ENCODE measurements around the gene PDCL2.
A peak's percentile ranks its signal among the peaks of the same experiment; 100 is the strongest.
"Not testable (repeated sequence)": the region's sequence is repeated elsewhere in the genome, so short reads cannot be mapped to it uniquely, and the experiment has no call there.

PDCL2 gene

GRCh38 chr4:55588160-55588559, 3.9 kb downstream of the PDCL2 start:
- DNase-seq (ENCODE audit: low spot score) = no peak

GRCh38 chr4:55582773-55583172, 9.3 kb downstream of the PDCL2 start:
- not testable (repeated sequence) for DNase-seq (ENCODE audit: low spot score)

- DNase-seq (ENCODE audit: low spot score) = no peak
Measured at GRCh38 chr4:55578341-55579010, 13.6 kb downstream of the PDCL2 start.

GRCh38 chr4:55575513-55575912, 16.5 kb downstream of the PDCL2 start:
- DNase-seq (ENCODE audit: low spot score) = no peak

GRCh38 chr4:55574252-55574651, 17.8 kb downstream of the PDCL2 start:
- DNase-seq (ENCODE audit: low spot score) = no peak

GRCh38 chr4:55571806-55572205, 20.2 kb downstream of the PDCL2 start:
- DNase-seq (ENCODE audit: low spot score) = no peak

GRCh38 chr4:55568905-55569504, 23.0 kb downstream of the PDCL2 start:
- DNase-seq (ENCODE audit: low spot score) = no peak

- no peak for DNase-seq (ENCODE audit: low spot score)
Measured at GRCh38 chr4:55561889-55562288, 30.2 kb downstream of the PDCL2 start.

- no peak for DNase-seq (ENCODE audit: low spot score)
Measured at GRCh38 chr4:55560096-55560495, 31.9 kb downstream of the PDCL2 start.

- DNase-seq (ENCODE audit: low spot score) = peak; percentile 22
Measured at GRCh38 chr4:55554453-55555030, 37.5 kb downstream of the PDCL2 start.

GRCh38 chr4:55553441-55554201, 38.4 kb downstream of the PDCL2 start:
- DNase-seq (ENCODE audit: low spot score) = no peak

- not testable (repeated sequence) for DNase-seq (ENCODE audit: low spot score)
Measured at GRCh38 chr4:55551964-55552363, 40.1 kb downstream of the PDCL2 start.

- peak; percentile 80 for DNase-seq (ENCODE audit: low spot score)
Measured at GRCh38 chr4:55549888-55550287, 42.2 kb downstream of the PDCL2 start.

- DNase-seq (ENCODE audit: low spot score) = no peak
Measured at GRCh38 chr4:55547918-55548317, 44.1 kb downstream of the PDCL2 start.

GRCh38 chr4:55547466-55547770, 44.6 kb downstream of the PDCL2 start:
- DNase-seq (ENCODE audit: low spot score) = no peak

GRCh38 chr4:55546756-55547465, 45.1 kb downstream of the PDCL2 start, which contains the start of gene CLOCK:
CLOCK (minus strand) TSS chr4:55546909; CDS start chr4:55482785, 64,124 bp downstream.
- DNase-seq (ENCODE audit: low spot score) = peak; percentile 85

GRCh38 chr4:55546506-55546755, 45.6 kb downstream of the PDCL2 start:
- no peak for DNase-seq (ENCODE audit: low spot score)

- peak; percentile 76 for DNase-seq (ENCODE audit: low spot score)
Measured at GRCh38 chr4:55545641-55546505, 46.2 kb downstream of the PDCL2 start.

GRCh38 chr4:55545151-55545550, 46.9 kb downstream of the PDCL2 start:
- DNase-seq (ENCODE audit: low spot score) = peak; percentile 18

- no peak for DNase-seq (ENCODE audit: low spot score)
Measured at GRCh38 chr4:55543858-55544257, 48.2 kb downstream of the PDCL2 start.

- no peak for DNase-seq (ENCODE audit: low spot score)
Measured at GRCh38 chr4:55540271-55540670, 51.8 kb downstream of the PDCL2 start.

GRCh38 chr4:55539658-55540057, 52.4 kb downstream of the PDCL2 start:
- DNase-seq (ENCODE audit: low spot score) = no peak
